HG03354 (cell line): Measurements from ENCODE around the gene RNF148.
"Not testable (repeated sequence)": the region's sequence is repeated elsewhere in the genome, so short reads cannot be mapped to it uniquely, and the experiment has no call there.

Source experiments
- ATAC-seq: cut with Tn5 transposase; IDR thresholded peaks from one replicate; pipeline ENCODE4 v1.9.1; 2021; ENCODE audit warnings: mild to moderate bottlenecking; ENCODE audit not compliant: unreplicated experiment, poor library complexity, severe bottlenecking

The RNF148 gene

DNA sequence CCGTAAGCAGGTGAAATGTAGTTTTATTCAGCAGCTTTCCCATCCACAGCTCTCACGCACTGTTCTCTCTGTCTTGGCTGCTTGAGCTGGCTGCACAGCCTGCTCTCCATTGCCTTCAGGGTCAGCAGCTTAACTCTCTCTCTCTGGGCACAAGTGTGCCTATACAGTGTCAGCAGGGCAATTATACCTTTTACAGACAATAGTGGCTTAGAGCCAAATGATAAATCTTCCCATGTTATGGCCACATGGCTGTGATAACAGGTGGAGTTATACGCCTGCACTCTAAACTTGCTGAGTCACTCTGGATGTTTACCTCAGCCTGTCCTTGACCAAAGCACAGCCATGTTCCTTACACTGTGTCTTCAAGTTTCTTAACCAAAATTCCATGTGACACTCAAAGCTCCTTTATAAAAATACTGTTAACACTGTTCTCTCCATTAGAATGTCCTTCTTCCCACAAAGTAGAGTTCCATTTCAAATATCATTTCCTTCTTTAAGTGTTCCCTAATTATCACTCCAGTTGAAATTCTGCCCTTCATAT lies 9.9 kb downstream of the RNF148 start:
- ATAC-seq, result no peak

DNA sequence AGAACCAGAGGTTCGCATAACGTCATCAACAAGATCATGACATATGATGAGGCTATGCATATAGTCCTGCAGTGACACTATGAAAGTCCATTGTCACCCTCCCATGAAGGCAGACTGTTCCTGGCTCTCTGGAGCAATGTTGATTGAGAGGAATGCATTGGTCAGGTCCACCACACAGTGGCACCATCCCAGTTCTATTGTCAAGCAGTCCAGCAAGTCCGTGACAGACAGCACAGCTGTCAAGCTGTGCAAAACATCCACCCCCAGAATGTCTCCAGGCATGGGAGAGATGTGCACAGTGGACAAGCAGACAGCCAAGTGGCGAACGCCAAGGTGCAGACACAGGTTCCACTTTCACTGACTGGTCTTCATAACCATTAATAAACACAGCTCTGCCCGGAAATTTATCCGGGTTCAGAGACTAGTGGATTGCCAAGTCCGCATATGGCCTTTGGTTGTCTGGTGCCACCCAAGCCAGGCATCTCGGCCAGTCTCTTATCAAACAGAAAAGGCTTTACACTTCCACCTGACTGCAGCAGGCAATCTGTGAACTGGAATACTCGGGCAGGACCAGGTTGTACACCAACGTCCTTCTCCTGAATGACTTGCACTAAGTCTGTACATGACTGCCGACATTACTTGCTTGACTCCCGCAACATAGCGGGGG lies 11.0 kb downstream of the RNF148 start:
- ATAC-seq, result no peak

GRCh38 chr7:122689346-122690109 lies 13.2 kb downstream of the RNF148 start:
- no peak for ATAC-seq

GRCh38 chr7:122688400-122688998 lies 14.2 kb downstream of the RNF148 start:
- ATAC-seq, result no peak

DNA sequence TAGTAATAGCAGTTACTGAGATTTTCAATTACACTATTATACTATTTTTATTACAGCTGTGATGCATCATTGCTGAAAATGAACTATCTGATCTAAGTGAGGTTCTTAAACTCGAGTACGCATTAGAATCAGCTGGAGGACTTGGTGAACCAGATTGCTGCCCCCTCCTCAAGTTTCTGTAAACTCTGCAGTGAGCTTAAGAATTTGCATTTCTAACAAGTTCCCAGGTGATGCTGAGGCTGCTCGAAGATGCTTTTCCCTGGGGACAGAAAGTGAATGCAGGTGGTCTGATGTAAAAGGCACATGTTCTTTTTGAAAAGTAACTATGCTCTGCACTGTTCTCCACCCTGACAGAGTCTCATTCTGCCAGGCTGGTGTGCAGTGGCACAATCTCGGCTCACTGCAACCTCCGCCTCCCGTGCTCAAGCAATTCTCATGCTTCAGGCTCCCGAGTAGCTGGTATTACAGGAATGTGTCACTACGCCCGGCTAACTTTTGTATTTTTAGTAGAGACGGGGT lies 16.3 kb downstream of the RNF148 start:
- ATAC-seq, result no peak

GRCh38 chr7:122684504-122684903 lies 18.2 kb downstream of the RNF148 start:
- no peak for ATAC-seq

- no peak for ATAC-seq
Measured at GRCh38 chr7:122682815-122683550, 19.7 kb downstream of the RNF148 start.

- not testable (repeated sequence) for ATAC-seq
Measured at GRCh38 chr7:122681186-122681585, 21.5 kb downstream of the RNF148 start.

GRCh38 chr7:122679813-122680212 lies 22.9 kb downstream of the RNF148 start:
- no peak for ATAC-seq

- not testable (repeated sequence) for ATAC-seq
Measured at GRCh38 chr7:122679269-122679709, 23.4 kb downstream of the RNF148 start.

- no peak for ATAC-seq
Measured at GRCh38 chr7:122677149-122677548, 25.6 kb downstream of the RNF148 start.

- no peak for ATAC-seq
Measured at GRCh38 chr7:122676466-122676865, 26.3 kb downstream of the RNF148 start.

GRCh38 chr7:122675621-122676020 lies 27.1 kb downstream of the RNF148 start:
- ATAC-seq, result no peak

GRCh38 chr7:122675011-122675410 lies 27.7 kb downstream of the RNF148 start:
- ATAC-seq, result no peak

- no peak for ATAC-seq
Measured at GRCh38 chr7:122674502-122674901, 28.2 kb downstream of the RNF148 start.

GRCh38 chr7:122673951-122674350 lies 28.8 kb downstream of the RNF148 start:
- ATAC-seq, result no peak

GRCh38 chr7:122672536-122672935 lies 30.2 kb downstream of the RNF148 start:
- no peak for ATAC-seq

DNA sequence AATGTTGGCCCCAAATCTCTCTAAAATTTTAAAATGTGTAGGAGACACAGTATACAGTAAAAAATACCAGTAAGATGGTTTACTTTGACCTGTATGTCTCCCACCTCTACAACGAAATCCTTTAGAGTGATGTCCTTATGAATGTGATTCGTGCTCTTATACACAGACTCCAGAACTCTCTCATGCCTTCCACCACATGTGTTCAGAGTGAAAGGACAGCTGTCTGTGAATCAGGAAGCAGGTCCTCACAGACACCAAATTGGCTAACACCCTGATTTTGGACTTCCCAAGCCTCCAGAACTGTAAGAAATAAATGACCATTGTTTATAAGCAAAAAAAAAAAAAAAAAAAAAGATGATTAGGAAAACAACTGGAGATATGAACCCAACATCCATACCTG lies 39.0 kb downstream of the RNF148 start:
- ATAC-seq, result no peak

GRCh38 chr7:122658856-122659255 lies 43.9 kb downstream of the RNF148 start:
- ATAC-seq, result no peak

- ATAC-seq, result no peak
Measured at GRCh38 chr7:122653685-122654084, 49.0 kb downstream of the RNF148 start.
